DMS153 (cell line): ENCODE results near the gene SGO2.
A peak's percentile ranks its signal among the peaks of the same experiment; 100 is the strongest.

Source experiments
- DNase-seq: peaks from one replicate; lab custom pipeline; 2025; lab: John Stamatoyannopoulos, UW

Gene SGO2

GRCh38 chr2:200525882-200526651, at the start of gene SGO2:
SGO2 (plus strand) TSS chr2:200526207; CDS start chr2:200532976, 6,769 bp downstream.
- peak; percentile 56 for DNase-seq

- no peak for DNase-seq
These were observed 49.2 kb upstream of the SGO2 start for GRCh38 chr2:200476836-200477235.

GRCh38 chr2:200477667-200478131, 48.3 kb upstream of the SGO2 start:
- no peak for DNase-seq

- no peak for DNase-seq
These were observed 46.2 kb upstream of the SGO2 start for GRCh38 chr2:200479692-200480265.

- DNase-seq, result no peak
These were observed 43.8 kb upstream of the SGO2 start for GRCh38 chr2:200482194-200482593.

GRCh38 chr2:200483729-200484198, 42.2 kb upstream of the SGO2 start:
- no peak for DNase-seq

GRCh38 chr2:200484934-200485333, 41.1 kb upstream of the SGO2 start:
- DNase-seq, result no peak

- no peak for DNase-seq
These were observed 39.5 kb upstream of the SGO2 start for GRCh38 chr2:200486529-200486928.

GRCh38 chr2:200488169-200488568, 37.8 kb upstream of the SGO2 start:
- no peak for DNase-seq

GRCh38 chr2:200490001-200490400, 36.0 kb upstream of the SGO2 start:
- DNase-seq, result no peak

GRCh38 chr2:200492656-200493055, 33.4 kb upstream of the SGO2 start:
- DNase-seq, result no peak

- no peak for DNase-seq
These were observed 32.0 kb upstream of the SGO2 start for GRCh38 chr2:200494048-200494447.

- no peak for DNase-seq
These were observed 29.3 kb upstream of the SGO2 start for GRCh38 chr2:200496696-200497095.

GRCh38 chr2:200498402-200499162, 27.4 kb upstream of the SGO2 start:
- no peak for DNase-seq

- DNase-seq, result no peak
These were observed 23.8 kb upstream of the SGO2 start for GRCh38 chr2:200502196-200502595.

GRCh38 chr2:200506679-200507078, 19.3 kb upstream of the SGO2 start:
- no peak for DNase-seq

GRCh38 chr2:200507179-200507578, 18.8 kb upstream of the SGO2 start:
- DNase-seq, result no peak

GRCh38 chr2:200509235-200509611, 16.8 kb upstream of the SGO2 start:
- no peak for DNase-seq

GRCh38 chr2:200509612-200510433, 16.2 kb upstream of the SGO2 start, which contains the start of gene KCTD18:
KCTD18 (minus strand) TSS chr2:200510068; CDS start chr2:200507016, 3,052 bp downstream.
- DNase-seq, result peak; percentile 58

GRCh38 chr2:200515155-200515554, 10.9 kb upstream of the SGO2 start:
- DNase-seq, result no peak

- DNase-seq, result no peak
These were observed 2.8 kb upstream of the SGO2 start for GRCh38 chr2:200523158-200523557.

- DNase-seq, result no peak
These were observed 2.4 kb upstream of the SGO2 start for GRCh38 chr2:200523604-200524003.
